K562 (cell line): ENCODE results near the gene LAMB2. TPM values are rescaled to one million over a fixed set of nuclear protein-coding genes. Genes with fewer than 3 reads are reported as not detected.
A peak's percentile ranks its signal among the peaks of the same experiment; 100 is the strongest.

ENCODE experiments used
- ATAC-seq: fragments of 200-7000 bp; cut with Tn5 transposase; 3 replicates; pipeline ENCODE4 v1.9.1; 2020; ENCODE audit warnings: moderate library complexity
- BruUV-seq: library from RNA; stranded (reverse); fragments of 400-500 nt; replicated peaks from 2 replicates; lab custom pipeline; 2021; lab: Mats Ljungman, UMichigan
- CTCF ChIA-PET: fragments of 300-600 bp; formaldehyde crosslinking; extraction: SDS; loops from one replicate; lab custom pipeline; 2021; ENCODE audit warnings: low intra/inter-chr PET ratio; lab: Yijun Ruan, JAX
- POLR2A ChIA-PET: fragments of 300-600, 350-650 bp; sonication (Branson Sonifier 250); formaldehyde crosslinking; extraction: SDS; loops from one replicate; lab custom pipeline; 2021; ENCODE audit warnings: antibody characterized with exemption, inconsistent platforms; lab: Yijun Ruan, JAX
- DNase-seq, 4 experiments: peaks; one replicate each; pipeline versions ENCODE4 v3.0.0 to v3.0.0-alpha.2; 2011 to 2018; ENCODE audit warnings: low spot score in 3 of 4, mixed read lengths in 3 of 4; ENCODE audit errors: extremely low read depth in 1 of 4
- FAIRE-seq: peaks from 2 replicates; lab custom pipeline; 2011; peaks lifted over from hg19 to GRCh38; lab: Jason Lieb, UNC
- H2AFZ ChIP-seq: 2 replicates; pipeline ENCODE4 v1.6.0; 2011; ENCODE audit warnings: low read depth, low read length, control low read depth, inconsistent platforms
- H3K27ac ChIP-seq: fragments of 200-600 bp; 3 replicates; pipeline ENCODE4 v1.8.0; 2011; ENCODE audit warnings: low read depth, mild to moderate bottlenecking, control low read depth, inconsistent platforms, low read length, moderate library complexity, mixed read lengths; ENCODE audit errors: extremely low read depth
- H3K27me3 ChIP-seq, 2 experiments: fragments of 300-600 bp in 1 of 2; 2 replicates in 1 of 2; 3 replicates in 1 of 2; pipeline versions ENCODE4 v1.6.0 to v1.8.0; 2011; ENCODE audit warnings: inconsistent platforms in 2 of 2, low read length in 2 of 2, mild to moderate bottlenecking in 1 of 2, mixed read lengths in 1 of 2, moderate library complexity in 1 of 2; ENCODE audit not compliant: control insufficient read depth in 2 of 2, insufficient read depth in 2 of 2
- H3K36me3 ChIP-seq: fragments of 300-600 bp; 3 replicates; pipeline ENCODE4 v1.8.0; 2011; ENCODE audit warnings: mild to moderate bottlenecking, low read length, inconsistent platforms; ENCODE audit not compliant: control insufficient read depth, insufficient read depth
- H3K4me1 ChIP-seq, 2 experiments: fragments of 200-600 bp in 1 of 2; replicated peaks in 1 of 2; 2 replicates in 1 of 2; 3 replicates in 1 of 2; pipeline versions ENCODE4 v1.5.1 to v1.8.0; 2011; ENCODE audit warnings: inconsistent platforms in 2 of 2, low read length in 2 of 2, mild to moderate bottlenecking in 1 of 2, mixed read lengths in 1 of 2, moderate library complexity in 1 of 2; ENCODE audit not compliant: control insufficient read depth in 2 of 2, insufficient read depth in 2 of 2
- H3K4me2 ChIP-seq: 2 replicates; pipeline ENCODE4 v1.6.1; 2011; ENCODE audit warnings: low read length, control low read depth, inconsistent platforms, mixed read lengths; ENCODE audit not compliant: insufficient read depth
- H3K4me3 ChIP-seq: fragments of 200-600 bp; sonication (generic), shearing (Covaris generic); 2 replicates; pipeline ENCODE4 v1.5.1; 2016; ENCODE audit warnings: control low read depth, inconsistent platforms
- H3K79me2 ChIP-seq: fragments of 200-600 bp; 3 replicates; pipeline ENCODE4 v1.8.0; 2011; ENCODE audit warnings: low read length, inconsistent platforms; ENCODE audit not compliant: control insufficient read depth, insufficient read depth
- H3K9ac ChIP-seq, 2 experiments: 2 replicates each; pipeline versions ENCODE4 v1.6.0 to v1.6.1; 2011; ENCODE audit warnings: low read depth in 2 of 2, low read length in 2 of 2, control low read depth in 1 of 2, inconsistent platforms in 1 of 2, mild to moderate bottlenecking in 1 of 2, mixed read lengths in 1 of 2; ENCODE audit not compliant: insufficient read depth in 1 of 2
- H3K9me1 ChIP-seq: one replicate; pipeline ENCODE4 v1.6.0; 2011; ENCODE audit warnings: inconsistent platforms, mild to moderate bottlenecking, low read length, moderate library complexity; ENCODE audit not compliant: control insufficient read depth, insufficient read depth
- H3K9me3 ChIP-seq: replicated peaks from 2 replicates; pipeline ENCODE4 v1.5.1; 2011; ENCODE audit warnings: low read depth, low read length, inconsistent platforms; ENCODE audit not compliant: control insufficient read depth, insufficient read depth
- H4K20me1 ChIP-seq: replicated peaks from 2 replicates; pipeline ENCODE4 v1.6.1; 2011; ENCODE audit warnings: low read length, inconsistent platforms, mixed read lengths; ENCODE audit not compliant: control insufficient read depth, insufficient read depth
- ETV5 ChIP-seq: sonication (generic); formaldehyde crosslinking; IDR thresholded peaks from 2 replicates; pipeline ENCODE4 v1.4.0; 2020; ENCODE audit warnings: low read depth, mild to moderate bottlenecking, missing genetic modification reagents
- HEY1 ChIP-seq: fragments of 250-450 bp; sonication (Bioruptor Pico); IDR thresholded peaks from 2 replicates; pipeline ENCODE4 v1.5.0; 2020; ENCODE audit warnings: mild to moderate bottlenecking, moderate library complexity, borderline replicate concordance
- POLR2G ChIP-seq: fragments of 200-400 bp; formaldehyde crosslinking; IDR thresholded peaks from 2 replicates; pipeline ENCODE4 v1.6.1; 2017; ENCODE audit warnings: low read depth, mild to moderate bottlenecking, antibody characterized with exemption, low read length, moderate library complexity
- SMAD4 ChIP-seq: fragments of 250-450 bp; sonication (Bioruptor Pico); conservative IDR thresholded peaks from 2 replicates; pipeline ENCODE4 v1.8.0; 2021; ENCODE audit warnings: inconsistent platforms, mild to moderate bottlenecking, moderate library complexity
- STAG1 ChIP-seq: sonication (generic); formaldehyde crosslinking; IDR thresholded peaks from 2 replicates; pipeline ENCODE4 v1.5.0; 2020; ENCODE audit warnings: missing genetic modification reagents, borderline replicate concordance
- STAT5A ChIP-seq: IDR thresholded peaks from 2 replicates; pipeline ENCODE4 v1.6.1; 2012; ENCODE audit warnings: low read length, inconsistent platforms, borderline replicate concordance
- WGBS: fragments of 100-300 bp; shearing (Covaris generic); methylation state at CpG from one replicate; pipeline ENCODE4 v1.1.6; 2016; ENCODE audit warnings: low coverage, mixed read lengths; ENCODE audit not compliant: insufficient coverage; ENCODE audit errors: missing lambda C conversion rate; 5-methylcytosine and 5-hydroxymethylcytosine counted together
- in situ Hi-C: fragments of 300-500 bp; cut with MboI; formaldehyde crosslinking; loops from 4 replicates; pipeline ENCODE4 v1.15.0; 2018; ENCODE audit warnings: inconsistent platforms, mixed read lengths
- intact Hi-C: fragments of 100-400 bp; cut with micrococcal nuclease; formaldehyde crosslinking; loops from 2 replicates; pipeline ENCODE4 v1.14.2; 2022
- polyA plus RNA-seq, 8 experiments: library from polyadenylated mRNA; depleted of rRNA in 4 of 8; stranded (reverse) in 5 of 8; unstranded in 3 of 8; fragments of >200 nt; fragmentation: Nextera tagmentation in 2 of 8; fragmentation: Illumina TruSeq in 1 of 8; extraction: Ambion mirVana in 2 of 8; extraction: Trizol in 1 of 8; gene quantifications; 2 replicates each; pipeline versions ENCODE4 v1.2.1 to v1.2.3, GENCODE V29; 2011 to 2014; ENCODE audit warnings: inconsistent platforms in 1 of 8, missing spikeins in 1 of 8
- total RNA-seq, 7 experiments: library from RNA; depleted of rRNA in 6 of 7; stranded (reverse); fragments of >200 nt in 6 of 7; fragmentation: Illumina TruSeq in 2 of 7; extraction: Trizol in 2 of 7; gene quantifications; 2 replicates each; pipeline versions ENCODE4 v1.2.1 to v1.2.3, GENCODE V29; 2011 to 2021; ENCODE audit warnings: low replicate concordance in 1 of 7
- TF ChIP-seq, protein P1 (sequence below): fragments of 450-650 bp; formaldehyde crosslinking; IDR thresholded peaks from 2 replicates; pipeline ENCODE4 v1.4.0; 2022; ENCODE audit warnings: missing genetic modification characterization

Gene LAMB2
- total and polyA plus RNA-seq, 9 of the 15 experiments (the other 6 are each of a cell fraction or from before 2014, with no cell fraction given), result 1.4 to 26.0 (median 16.2) TPM

DNA sequence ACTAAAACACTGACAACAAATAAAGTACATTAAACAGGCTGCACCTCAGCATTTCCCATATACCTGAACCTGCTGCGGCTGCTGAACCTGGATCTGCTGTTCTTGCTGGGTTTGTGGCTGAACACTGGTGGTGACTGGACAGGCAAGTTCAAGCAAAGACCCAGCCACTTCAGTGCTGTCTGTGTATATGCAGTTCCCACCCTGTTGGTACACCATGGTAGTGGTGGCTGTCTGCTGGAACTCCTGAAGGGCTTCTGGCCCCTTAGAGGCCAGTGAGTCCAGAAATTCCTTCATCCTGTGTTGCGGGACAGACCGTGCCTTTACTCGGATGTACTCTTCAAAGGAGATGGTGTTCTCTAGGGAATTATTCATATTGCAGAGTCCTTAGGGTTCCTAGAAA lies 56.2 kb downstream of the LAMB2 start:
- H3K36me3 ChIP-seq, result peaks cover 70% of the 10 kb centered on the region; the same call in 2 of the 3 replicates
- H3K27ac ChIP-seq, result no peak overlapping the region
- H2AFZ ChIP-seq, result no peak overlapping the region
- in situ Hi-C loops (no loop called here), intact Hi-C loops (no loop called here)
- H3K4me2 ChIP-seq, result no peak overlapping the region
- H3K27me3 ChIP-seq, result no peaks in the 10 kb centered on the region
- H3K9me3 ChIP-seq, result no peaks in the 10 kb centered on the region
- no peak overlapping the region for H3K4me3 ChIP-seq
- H3K79me2 ChIP-seq, result peaks cover 36% of the 10 kb centered on the region
- BruUV-seq, result TSS peak; percentile 28
- H3K9ac ChIP-seq, result no peak overlapping the region
- ATAC-seq (peak; percentile 44; the same call in 1 of the 3 replicates), DNase-seq (no peak), FAIRE-seq (no peak)
- ChIA-PET CTCF (no interaction called here), POLR2A (interaction anchor here (0.6 to 1.2 kb wide), 3 partner anchors 16 to 50 kb away, joined by 3 to 6 read pairs (median 4); no protein-coding TSS in a partner anchor)
- 96% methylated on average over 4 of the region's 4 CpGs for WGBS
- no peaks in the 10 kb centered on the region for H3K9me1 ChIP-seq
- no peaks in the 10 kb centered on the region for H3K4me1 ChIP-seq
- no peaks in the 10 kb centered on the region for H4K20me1 ChIP-seq
- TF ChIP-seq HEY1 (CRISPR knock-in tag) (no peak), SMAD4 (CRISPR knock-in tag) (no peak), STAG1 (CRISPR knock-in tag) (no peak), ETV5 (CRISPR knock-in tag) (no peak)

DNA sequence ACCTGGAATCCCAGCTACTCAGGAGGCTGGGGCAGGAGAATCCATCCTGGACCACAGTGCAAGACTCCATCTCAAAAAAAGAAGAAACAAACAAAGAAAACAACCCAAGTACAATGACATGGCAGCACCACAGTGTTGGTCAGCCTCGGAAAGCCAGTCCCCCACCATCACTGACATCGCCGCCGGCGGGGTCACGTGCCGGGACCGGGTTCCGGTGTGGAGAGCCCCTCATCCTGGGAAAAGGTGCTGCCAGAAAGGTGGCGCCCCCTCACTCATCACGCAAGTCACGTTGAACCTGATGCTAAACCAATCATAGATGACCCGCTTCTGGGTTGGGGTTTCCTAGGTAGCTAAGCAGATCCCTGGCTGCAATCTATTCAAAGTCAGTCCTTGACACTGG lies 56.7 kb downstream of the LAMB2 start:
- no peaks in the 10 kb centered on the region for H3K9me3 ChIP-seq
- no peak overlapping the region for H3K4me3 ChIP-seq
- DNase-seq, result no peak
- H3K9me1 ChIP-seq, result no peaks in the 10 kb centered on the region
- ATAC-seq, result no peak
- TF ChIP-seq STAT5A (no peak), POLR2G (peak; percentile 28; the same call in 1 of the 2 replicates)
- TF ChIP-seq, protein P1, sequence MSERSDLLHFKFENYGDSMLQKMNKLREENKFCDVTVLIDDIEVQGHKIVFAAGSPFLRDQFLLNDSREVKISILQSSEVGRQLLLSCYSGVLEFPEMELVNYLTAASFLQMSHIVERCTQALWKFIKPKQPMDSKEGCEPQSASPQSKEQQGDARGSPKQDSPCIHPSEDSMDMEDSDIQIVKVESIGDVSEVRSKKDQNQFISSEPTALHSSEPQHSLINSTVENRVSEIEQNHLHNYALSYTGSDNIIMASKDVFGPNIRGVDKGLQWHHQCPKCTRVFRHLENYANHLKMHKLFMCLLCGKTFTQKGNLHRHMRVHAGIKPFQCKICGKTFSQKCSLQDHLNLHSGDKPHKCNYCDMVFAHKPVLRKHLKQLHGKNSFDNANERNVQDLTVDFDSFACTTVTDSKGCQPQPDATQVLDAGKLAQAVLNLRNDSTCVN (CRISPR knock-in tag), result no peak
- no peak overlapping the region for H3K4me2 ChIP-seq
- peaks cover 75% of the 10 kb centered on the region; the same call in 2 of the 3 replicates for H3K36me3 ChIP-seq
- WGBS, result 94% methylated on average over 11 of the region's 13 CpGs
- no peaks in the 10 kb centered on the region for H4K20me1 ChIP-seq
- FAIRE-seq, result no peak
- H3K4me1 ChIP-seq, result no peaks in the 10 kb centered on the region
- peaks cover 31% of the 10 kb centered on the region for H3K79me2 ChIP-seq
- intact Hi-C loops, result no loop called here
- H2AFZ ChIP-seq, result no peak overlapping the region
- H3K27me3 ChIP-seq, result no peaks in the 10 kb centered on the region
- POLR2A ChIA-PET, result interaction anchor here (0.7 to 2.9 kb wide), 2 partner anchors 16 to 17 kb away, joined by 6 to 10 read pairs; partner anchors contain the start of gene QRICH1
- H3K9ac ChIP-seq, result no peak overlapping the region
- in situ Hi-C loops, result no loop called here
- BruUV-seq, result no TSS peak
- CTCF ChIA-PET, result no interaction called here
- no peak overlapping the region for H3K27ac ChIP-seq
